ENCODE measurements around the gene NAGLU.

Gene NAGLU

DNA sequence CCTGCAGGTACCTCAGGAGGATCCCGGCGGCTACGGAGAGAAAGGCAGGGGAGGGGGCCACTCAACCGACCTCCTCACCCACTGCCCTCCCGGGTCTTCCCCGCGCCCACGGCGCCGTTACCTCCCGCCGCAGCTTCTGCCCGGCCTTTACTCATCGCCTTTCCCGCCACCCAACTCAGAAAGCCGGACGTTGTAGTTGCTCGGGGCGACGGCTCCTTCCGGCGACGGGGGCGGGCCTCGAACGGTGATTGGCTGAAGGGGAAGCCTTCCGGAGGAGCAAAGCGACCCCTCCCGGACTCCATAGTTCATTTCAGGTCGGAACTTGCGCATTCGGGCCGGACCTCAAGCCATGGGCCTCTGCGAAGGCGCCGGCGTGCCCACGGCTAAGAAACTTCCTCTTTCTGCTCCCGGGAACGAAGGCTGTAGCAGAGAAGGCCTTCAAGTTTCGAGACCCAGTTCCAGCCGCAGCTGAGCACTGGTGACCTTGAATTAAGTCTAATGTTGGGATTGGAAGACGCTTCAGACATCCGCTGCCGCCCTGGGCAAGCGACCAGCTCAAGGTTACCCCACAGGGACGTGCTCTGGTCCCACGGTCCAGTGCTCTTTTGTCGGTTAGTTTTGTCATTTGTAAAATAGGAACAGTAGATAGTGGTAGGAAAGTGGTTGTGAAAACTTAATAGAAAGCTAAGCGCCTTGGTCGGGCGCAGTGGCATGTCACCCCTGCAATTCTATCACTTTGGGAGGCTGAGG, 41.7 kb downstream of the NAGLU start, which contains the start of gene PSMC3IP:
TSS of gene PSMC3IP (minus strand) at position 198 of the 750 bp plus-strand sequence. CDS start at position 155, 43 bp downstream.
- TF ChIP-seq, protein P1, sequence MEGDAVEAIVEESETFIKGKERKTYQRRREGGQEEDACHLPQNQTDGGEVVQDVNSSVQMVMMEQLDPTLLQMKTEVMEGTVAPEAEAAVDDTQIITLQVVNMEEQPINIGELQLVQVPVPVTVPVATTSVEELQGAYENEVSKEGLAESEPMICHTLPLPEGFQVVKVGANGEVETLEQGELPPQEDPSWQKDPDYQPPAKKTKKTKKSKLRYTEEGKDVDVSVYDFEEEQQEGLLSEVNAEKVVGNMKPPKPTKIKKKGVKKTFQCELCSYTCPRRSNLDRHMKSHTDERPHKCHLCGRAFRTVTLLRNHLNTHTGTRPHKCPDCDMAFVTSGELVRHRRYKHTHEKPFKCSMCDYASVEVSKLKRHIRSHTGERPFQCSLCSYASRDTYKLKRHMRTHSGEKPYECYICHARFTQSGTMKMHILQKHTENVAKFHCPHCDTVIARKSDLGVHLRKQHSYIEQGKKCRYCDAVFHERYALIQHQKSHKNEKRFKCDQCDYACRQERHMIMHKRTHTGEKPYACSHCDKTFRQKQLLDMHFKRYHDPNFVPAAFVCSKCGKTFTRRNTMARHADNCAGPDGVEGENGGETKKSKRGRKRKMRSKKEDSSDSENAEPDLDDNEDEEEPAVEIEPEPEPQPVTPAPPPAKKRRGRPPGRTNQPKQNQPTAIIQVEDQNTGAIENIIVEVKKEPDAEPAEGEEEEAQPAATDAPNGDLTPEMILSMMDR (IDR thresholded peaks at IDR 0.05; ENCODE audit: low read depth, low read length) = peak; percentile 44
- DNase-seq (ENCODE audit: low read depth in 2 of 2) = peak; percentile 96 to 97

DNA sequence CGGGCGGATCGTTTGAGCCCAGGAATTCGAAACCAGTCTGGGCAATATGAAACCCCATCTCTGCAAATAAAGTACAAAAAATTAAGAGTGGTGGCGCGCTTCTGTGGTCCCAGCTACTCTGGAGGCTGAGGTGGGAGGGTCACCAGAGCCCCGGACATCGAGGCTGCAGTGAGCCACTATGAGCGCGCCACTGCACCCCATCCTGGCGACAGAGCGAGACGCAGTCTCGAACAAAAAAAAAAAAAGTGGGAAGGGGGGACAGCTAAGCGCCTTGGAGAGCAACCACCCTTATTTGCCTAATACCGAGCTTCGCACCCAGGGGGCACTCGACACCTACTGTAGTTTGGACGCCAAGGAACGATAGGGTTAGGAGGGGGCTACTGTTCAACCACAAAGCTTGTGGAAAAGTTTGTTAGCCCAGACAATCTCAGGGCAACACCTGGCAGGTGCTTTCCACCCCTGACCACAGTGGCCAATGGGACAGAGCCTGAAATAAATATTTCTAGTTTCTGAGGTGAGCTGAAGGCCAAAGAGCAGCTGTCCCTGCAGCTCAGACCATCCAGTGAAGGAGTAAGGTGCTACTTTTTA, 42.3 kb downstream of the NAGLU start:
- peak overlapping the region; percentile 63 to 65 for H3K4me3 ChIP-seq (replicated peaks in 1 of 2; ENCODE audit: low read depth in 2 of 2, low read length in 2 of 2)
- peak; percentile 77 to 82 for DNase-seq (ENCODE audit: low read depth in 2 of 2)
- TF ChIP-seq, protein P1 (IDR thresholded peaks at IDR 0.05; ENCODE audit: low read depth, low read length) = peak; percentile 80

More for the DNA sequence above, 41.7 kb downstream of the NAGLU start, which contains the start of gene PSMC3IP:
- peak within 1 kb of the TSS; percentile 63 to 65 for H3K4me3 ChIP-seq (replicated peaks in 1 of 2; ENCODE audit: low read depth in 2 of 2, low read length in 2 of 2)

DNA sequence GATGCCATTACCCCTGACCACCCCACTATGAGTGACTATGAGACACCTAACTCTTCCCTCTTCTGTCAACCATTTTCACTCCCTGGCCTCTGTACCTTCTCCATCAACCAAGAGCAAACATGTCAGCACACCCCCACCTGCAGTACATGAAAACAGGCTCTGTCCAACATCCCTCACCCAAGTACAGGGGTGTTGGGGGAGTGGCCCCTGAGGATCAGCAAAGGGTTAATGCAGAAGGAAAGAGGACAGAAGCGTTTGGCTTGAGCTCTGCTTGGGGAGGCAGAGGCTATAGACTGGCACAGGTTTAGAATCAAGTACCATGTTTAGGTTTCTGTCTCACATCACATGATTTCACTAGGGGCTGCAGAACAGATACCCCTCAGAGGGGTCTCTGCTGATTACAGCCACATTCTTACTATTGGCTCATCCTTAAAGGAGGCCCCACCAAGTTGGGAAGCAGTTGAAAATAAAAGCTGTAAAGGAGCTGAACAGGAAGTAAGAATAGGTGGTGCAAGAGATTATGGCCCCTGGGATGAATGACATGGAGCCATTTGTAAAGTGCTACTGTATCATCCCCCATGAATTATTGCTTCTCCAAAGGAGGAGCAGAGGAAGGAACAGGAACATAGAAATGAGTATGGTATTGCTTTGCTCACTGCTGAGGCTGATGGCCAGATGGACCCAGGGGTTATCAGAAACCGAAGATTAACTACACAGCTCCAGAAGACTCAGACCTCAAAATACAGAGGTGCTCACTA, 43.9 kb downstream of the NAGLU start:
- no peak for DNase-seq (ENCODE audit: low read depth in 2 of 2)
- no peak overlapping the region for H3K4me3 ChIP-seq (replicated peaks in 1 of 2; ENCODE audit: low read depth in 2 of 2, low read length in 2 of 2)
- TF ChIP-seq, protein P1 (IDR thresholded peaks at IDR 0.05; ENCODE audit: low read depth, low read length) = no peak

DNA sequence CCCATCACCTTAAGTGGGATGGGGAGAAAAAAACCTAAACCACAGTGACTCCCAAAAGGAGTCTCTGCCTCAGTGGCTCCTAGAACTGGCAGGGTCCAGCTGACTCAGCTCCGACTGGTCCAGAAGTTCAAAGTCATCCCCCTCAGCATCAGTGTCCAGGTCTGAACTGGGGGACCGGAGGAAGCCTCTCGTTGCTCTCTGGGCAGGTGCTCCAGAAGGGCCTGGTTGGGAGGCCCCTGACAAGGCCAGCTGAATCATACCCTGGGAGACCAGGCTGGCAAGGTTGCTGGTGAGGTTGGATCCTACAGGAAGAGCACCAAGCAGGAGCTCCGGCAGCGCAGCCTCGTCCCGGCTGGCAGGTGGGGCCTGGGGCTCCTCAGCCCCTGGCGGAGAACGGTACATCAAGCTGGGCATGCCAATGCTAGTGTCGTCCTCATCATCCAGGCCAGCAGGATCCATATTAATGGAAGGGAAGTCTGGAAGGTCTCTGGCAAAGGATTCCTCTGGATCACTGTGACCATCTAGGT, 45.8 kb downstream of the NAGLU start:
- TF ChIP-seq, protein P1 (IDR thresholded peaks at IDR 0.05; ENCODE audit: low read depth, low read length) = no peak
- no peak for DNase-seq (ENCODE audit: low read depth in 2 of 2)
- H3K4me3 ChIP-seq (replicated peaks in 1 of 2; ENCODE audit: low read depth in 2 of 2, low read length in 2 of 2) = no peak overlapping the region

DNA sequence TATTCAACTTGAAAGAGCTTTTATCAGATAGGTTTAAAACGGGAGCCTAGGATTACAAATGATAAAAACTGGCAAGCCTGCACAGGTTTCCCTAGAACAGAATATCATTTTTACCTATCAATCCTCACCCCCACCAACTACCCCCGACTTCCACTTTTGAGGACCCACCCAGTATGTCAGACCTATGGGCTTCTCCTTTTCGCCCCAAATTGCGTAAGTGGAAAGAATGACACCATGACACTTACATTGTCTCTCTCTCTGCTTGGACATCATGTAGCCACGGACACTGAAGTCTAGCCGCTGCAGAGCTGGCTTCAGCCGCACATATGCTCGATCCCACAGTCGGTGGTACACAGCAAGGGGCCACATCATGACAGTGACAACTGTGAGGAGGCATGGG, 48.8 kb downstream of the NAGLU start:
- TF ChIP-seq, protein P1 (IDR thresholded peaks at IDR 0.05; ENCODE audit: low read depth, low read length) = no peak
- H3K4me3 ChIP-seq (replicated peaks in 1 of 2; ENCODE audit: low read depth in 2 of 2, low read length in 2 of 2) = no peak overlapping the region
- no peak for DNase-seq (ENCODE audit: low read depth in 2 of 2)

DNA sequence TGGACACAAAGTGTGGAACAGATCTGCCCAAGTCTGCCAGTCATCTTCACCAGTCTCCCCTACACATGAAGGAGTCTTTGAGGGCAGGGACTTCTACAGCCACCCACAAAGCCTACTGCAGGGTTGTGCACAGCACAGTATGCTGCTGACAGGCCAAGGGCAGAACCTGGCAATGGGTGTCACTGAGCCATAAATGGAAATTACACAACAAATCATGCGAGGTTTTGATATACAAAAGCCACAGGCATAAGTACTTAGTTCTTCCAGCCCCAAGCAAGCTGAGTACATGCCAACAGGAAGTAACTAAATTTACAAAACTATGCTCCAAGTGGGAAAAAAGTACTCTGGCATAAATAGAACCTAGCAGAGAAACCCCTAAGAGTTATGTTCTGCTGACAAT, 49.3 kb downstream of the NAGLU start:
- DNase-seq (ENCODE audit: low read depth in 2 of 2) = peak in 1 of 2 donors; percentile 72
- TF ChIP-seq, protein P1 (IDR thresholded peaks at IDR 0.05; ENCODE audit: low read depth, low read length) = no peak

More for the DNA sequence above, 49.3 kb downstream of the NAGLU start:
- H3K4me3 ChIP-seq (replicated peaks in 1 of 2; ENCODE audit: low read depth in 2 of 2, low read length in 2 of 2) = no peak overlapping the region

Measured in cardiac fibroblast (primary cell).